LoVo (cell line): ENCODE data around the gene RGS19.
"Not testable (repeated sequence)": the region's sequence is repeated elsewhere in the genome, so short reads cannot be mapped to it uniquely, and the experiment has no call there.

ENCODE experiments used
- DNase-seq: peaks from one replicate; pipeline ENCODE4 v3.0.0-alpha.2; 2016; ENCODE audit warnings: low spot score

RGS19 gene, protein sequence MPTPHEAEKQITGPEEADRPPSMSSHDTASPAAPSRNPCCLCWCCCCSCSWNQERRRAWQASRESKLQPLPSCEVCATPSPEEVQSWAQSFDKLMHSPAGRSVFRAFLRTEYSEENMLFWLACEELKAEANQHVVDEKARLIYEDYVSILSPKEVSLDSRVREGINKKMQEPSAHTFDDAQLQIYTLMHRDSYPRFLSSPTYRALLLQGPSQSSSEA

DNA sequence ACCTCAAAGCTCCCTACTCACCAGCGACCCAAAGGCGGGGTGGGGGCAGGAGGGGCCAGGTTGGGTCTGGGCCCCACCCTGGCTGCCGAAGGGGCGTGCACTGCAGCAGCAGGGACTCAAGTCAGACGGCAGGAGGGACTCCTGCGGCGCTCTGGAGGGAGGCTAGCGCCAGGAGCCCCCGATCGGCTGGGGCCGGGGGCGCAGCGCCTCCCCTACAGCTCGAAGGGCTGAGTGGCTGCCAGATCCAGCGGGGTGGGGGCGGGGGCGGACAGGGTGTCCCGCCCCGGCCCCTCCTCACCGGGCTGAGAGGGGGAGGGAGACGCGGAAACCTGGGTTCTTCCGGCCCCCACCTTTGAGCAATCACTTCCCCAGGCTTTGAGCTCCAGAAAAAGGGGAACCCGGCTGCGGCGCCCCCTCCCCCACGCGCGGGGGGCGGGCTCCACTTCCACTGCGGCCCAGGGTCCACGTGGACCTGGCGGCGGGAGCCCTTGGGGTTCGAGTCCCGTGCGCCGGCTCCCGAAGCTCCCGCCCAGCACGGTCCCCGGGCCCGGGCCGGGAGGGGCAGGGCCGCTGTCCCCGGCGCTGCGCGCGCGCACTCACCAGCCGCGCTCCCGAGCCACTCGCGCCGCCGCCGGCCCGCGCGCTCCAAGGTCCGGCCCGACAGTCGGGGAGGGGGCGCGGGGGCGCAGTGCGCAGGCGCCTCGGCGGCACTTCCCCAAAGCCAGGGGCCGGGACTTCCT is at the start of gene RGS19:
TSS of gene RGS19 (minus strand) at position 246 of the 740 bp plus-strand sequence. CDS start 2,632 bp downstream, outside the sequence.
- peak; percentile 70 for DNase-seq

DNA sequence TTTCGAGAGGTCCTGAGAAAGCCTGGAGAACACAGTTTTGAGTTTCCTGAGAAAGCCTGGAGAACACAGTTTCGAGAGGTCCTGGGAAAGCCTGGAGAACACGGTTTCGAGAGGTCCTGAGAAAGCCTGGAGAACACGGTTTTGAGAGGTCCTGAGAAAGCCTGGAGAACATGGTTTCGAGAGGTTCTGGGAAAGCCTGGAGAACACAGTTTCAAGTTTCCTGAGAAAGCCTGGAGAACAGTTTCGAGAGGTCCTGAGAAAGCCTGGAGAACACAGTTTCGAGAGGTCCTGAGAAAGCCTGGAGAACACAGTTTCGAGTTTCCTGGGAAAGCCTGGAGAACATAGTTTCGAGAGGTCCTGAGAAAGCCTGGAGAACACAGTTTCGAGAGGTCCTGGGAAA is 44.2 kb upstream of the RGS19 start:
- not testable (repeated sequence) for DNase-seq

DNA sequence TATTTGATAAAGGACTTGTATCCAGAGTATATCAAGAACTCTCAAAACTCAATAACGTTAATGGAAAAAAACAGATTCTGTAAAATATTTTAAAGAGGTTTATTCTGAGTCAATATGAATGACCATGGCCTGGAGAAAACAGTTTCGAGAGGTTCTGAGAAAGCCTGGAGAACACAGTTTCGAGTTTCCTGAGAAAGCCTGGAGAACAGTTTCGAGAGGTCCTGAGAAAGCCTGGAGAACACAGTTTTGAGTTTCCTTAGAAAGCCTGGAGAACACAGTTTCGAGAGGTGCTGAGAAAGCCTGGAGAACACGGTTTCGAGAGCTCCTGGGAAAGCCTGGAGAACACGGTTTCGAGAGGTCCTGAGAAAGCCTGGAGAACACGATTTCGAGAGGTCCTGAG is 43.6 kb upstream of the RGS19 start:
- not testable (repeated sequence) for DNase-seq

DNA sequence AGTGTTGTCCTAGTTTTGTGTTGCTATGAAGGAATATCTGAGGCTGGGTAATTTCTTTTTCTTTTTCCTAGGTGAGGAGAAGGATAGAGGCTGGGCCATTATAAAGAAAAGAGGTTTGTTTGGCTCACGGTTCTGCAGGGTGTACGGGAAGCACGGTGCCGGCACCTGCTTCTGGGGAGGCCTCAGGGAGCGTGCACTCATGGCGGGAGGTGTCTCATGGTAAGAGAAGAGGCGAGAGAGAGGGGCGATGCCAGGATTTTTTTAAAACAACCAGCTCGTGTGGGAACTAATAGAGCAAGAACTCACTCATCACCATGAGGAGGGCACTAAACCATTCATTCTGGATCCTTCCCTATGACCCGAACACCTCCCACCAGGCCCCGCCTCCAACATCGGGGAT is 42.3 kb upstream of the RGS19 start:
- DNase-seq, result no peak

DNA sequence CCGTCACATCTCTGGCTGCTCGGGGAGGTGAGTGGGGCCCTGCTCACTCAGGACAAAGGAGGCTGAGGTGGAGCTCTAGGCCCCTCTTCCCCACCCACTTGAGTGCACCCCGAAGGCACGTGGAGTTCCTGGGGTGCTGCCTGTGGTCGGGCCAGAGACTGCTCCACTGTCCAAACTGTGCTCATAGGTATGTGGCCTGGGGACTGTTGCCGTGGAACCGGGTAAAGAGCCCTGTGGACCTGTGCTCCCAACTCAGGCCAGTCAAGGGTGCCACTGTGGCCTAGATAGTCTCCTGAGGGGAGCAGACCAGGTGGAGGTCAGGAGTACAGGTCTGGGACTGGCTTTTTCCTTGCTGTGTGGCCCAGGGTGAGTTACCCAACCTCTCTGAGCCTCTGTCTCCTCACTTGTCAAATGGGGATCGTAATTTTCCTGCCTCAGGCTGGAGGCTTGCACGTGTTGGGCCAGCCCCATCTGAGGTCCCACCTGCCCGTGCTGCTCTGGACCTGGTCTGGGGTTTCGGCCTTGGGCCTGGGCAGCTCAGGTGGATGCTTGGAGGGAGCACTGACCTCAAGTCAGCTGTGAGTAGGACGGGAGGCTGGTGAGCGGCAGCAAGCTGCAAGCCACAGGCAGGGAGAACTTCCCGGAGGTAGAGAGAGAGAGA is 40.5 kb upstream of the RGS19 start:
- no peak for DNase-seq

DNA sequence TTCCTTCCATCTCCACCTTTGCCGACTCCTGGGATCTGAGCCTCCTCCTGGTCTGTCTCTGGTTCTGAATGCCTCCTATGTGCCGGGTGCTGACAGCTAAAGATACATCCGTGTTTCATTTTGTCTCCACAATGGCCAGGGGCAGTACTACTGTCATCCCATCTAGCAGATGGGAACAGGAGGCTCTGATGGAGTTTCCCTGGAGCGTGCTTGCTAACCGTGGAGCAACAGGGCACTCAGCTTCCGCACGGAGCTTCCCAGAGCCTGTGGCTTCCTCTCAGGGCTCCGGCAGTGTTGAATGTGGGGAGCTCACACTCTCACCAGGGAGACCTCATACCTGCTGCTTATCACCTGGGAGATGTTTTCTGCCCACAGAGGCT is 40.0 kb upstream of the RGS19 start:
- no peak for DNase-seq

DNA sequence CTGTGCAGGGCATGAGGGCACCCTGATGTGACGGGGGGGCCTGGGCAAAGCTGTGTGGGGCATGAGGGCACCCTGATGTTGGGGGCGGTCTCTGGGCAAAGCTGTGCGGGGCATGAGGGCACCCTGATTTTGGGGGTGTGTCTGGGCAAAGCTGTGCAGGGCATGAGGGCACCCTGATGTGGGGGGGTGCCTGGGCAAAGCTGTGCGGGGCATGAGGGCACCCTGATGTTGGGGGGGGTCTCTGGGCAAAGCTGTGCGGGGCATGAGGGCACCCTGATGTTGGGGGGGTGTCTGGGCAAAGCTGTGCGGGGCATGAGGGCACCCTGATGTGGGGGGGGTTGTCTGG is 38.1 kb upstream of the RGS19 start:
- not testable (repeated sequence) for DNase-seq

DNA sequence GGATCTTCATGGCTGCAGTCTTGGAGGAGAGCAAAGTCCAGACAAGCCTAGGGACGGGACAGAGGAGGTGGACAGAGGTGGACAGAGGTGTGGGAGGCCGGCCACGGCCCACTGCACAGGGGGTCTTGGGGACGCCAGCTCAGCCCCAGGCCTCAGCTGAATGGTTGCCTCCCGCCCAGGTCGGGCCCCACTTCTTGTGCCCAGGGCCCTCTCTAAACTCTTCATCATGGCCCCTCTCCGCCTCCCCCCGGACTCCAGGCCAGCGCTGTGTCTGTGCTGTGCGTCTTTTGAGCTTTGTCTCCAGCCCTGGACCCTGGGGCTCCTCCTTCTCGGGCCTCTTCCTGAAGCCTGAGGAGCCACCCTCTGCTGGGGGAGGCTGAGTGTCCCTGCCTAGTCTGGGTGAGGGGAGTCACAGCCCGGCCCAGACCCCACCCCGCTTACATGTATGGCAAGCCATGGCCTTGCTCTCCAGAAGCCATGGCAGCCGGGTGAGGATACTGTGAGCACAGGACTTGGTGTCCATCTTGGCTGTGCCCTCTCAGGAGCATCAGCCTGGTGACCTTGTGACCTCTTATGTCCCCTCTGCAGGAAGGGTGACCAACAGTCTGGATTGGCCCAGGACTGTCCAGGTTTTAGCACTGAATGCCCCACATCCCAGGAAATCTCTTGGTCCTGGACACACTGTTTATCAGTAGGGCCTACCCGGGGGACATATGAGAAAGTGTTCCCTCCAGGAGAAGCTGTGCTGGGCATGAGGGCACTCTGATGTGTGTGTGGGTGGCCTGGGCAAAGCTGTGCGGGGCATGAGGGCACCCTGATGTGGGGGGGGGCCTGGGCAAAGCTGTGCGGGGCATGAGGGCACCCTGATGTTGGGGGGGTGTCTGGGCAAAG is 37.5 kb upstream of the RGS19 start:
- DNase-seq, result no peak

DNA sequence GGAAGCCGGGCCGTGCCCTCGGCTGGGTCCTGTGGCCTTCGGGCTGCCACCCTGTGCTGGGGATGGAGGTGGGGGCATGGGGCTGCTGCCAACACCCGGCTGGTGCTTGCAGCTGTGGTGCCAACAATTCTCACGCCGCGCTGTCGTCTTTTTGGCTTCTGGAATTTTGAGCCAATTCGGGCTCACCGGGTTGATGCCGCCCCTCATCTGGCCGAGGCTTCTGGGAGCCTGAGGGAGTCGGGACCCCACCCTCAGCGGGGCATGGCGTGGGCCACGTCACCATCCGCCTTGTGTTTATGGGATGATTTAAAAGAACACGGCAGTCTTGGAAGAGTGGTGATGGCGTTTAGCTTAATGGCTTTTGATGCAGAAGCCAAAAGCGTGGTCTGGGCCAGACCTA is 36.7 kb upstream of the RGS19 start:
- DNase-seq, result no peak

DNA sequence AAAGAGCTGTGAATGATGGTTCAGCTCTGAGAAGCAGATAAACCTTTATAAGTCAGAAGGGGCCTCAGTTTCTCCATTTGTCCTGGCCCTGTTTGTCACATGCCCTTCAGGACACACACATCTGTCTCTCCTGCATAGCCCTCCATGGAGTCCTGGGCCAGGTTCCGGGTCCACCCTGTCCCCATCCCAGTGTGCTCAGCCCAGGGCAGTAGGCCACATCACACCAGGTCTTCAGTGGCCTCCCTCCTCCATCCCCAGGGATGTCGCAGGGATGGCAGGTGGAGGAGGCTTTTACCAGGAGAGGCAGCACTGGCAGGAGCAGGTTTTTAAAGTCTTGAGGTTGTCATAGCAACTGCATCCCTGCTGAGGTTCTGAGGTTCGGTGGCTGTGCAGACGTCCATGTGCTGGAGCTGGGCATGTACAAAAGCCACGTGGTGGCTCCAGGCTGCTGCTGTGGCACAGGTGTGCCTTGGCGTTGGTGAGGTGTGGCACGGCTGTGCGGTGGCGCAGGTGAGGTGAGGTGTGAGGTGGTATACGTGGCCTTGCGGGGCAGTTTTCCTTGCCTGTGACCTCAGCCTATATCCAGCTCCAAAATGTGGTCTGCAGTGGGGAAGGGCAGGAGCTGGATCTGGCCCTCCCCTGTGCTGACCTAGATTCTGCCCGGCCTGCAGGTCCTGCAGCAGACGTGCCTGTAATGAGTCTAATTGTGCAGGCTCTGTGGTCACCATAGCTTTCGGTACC is 36.0 kb upstream of the RGS19 start:
- no peak for DNase-seq

DNA sequence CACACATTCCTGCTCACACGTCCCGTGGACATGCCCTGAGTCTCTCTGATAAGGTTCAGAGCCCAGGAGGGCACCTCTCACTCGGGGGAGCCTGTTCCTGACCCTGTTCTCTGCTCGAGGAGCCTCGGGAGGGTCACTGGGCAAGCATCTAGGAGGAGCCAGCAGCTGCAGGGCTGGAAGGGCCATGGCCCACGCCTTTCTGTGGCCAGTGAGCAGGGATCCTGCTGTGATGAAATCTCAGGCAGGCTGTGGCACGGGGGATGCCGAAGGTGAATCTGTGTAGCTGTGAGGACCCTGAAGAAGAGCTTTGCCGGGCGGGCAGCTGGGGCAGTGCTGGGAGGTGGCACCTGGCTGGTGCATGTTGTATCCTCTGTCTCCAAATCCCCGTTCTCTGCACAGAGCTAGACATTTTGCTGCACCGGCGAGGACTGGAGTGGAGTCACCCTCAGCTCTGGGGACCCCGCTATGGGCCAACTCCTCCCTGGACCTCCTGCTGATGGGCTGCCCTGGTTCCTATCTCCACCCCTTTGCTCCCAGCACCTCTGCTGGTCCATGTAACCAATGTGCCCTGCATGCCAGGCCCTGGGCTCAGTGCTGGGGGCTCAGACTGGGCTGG is 35.1 kb upstream of the RGS19 start:
- DNase-seq, result no peak

DNA sequence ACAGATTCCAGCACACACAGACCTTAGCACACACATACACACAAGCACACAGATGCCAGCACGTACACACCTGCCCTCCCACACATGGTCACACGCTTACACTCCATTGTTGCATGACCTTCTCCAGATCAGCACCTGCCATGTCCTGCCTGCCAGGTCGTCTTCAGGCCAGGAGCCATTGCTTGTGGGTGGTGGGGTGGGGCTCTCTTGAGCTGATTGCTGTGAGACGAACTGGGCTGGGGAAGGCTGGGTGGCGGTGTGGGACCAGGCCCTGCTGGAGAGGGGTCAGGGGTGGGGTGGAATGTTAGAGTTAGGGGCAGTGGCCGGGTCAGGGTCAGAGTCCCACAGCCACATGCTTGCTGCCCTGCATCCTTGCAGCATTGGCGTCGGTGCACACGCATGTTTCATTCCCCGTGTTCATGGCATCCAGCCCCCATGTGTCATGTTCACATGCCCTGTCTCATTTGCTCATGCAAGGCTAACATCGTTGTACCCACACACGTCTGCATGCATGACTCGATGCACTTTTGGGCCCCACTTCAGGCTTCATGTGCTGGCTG is 34.6 kb upstream of the RGS19 start:
- no peak for DNase-seq

DNA sequence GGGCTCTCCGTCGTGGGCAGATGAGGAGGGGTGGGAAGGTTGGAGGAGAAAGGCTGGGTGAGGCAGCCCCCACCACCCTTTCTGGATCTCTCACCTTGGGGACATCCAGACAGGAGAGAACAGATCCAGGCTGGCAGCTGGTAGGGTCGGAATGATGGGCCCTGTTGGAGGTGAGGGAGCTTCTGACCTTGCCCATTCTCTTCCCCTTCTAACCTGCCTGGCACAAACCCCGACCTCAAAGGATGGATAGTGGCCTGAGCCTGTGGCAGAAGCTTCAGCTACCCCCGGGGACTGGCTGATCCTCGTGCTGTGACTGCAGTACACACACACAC is 34.1 kb upstream of the RGS19 start:
- no peak for DNase-seq

DNA sequence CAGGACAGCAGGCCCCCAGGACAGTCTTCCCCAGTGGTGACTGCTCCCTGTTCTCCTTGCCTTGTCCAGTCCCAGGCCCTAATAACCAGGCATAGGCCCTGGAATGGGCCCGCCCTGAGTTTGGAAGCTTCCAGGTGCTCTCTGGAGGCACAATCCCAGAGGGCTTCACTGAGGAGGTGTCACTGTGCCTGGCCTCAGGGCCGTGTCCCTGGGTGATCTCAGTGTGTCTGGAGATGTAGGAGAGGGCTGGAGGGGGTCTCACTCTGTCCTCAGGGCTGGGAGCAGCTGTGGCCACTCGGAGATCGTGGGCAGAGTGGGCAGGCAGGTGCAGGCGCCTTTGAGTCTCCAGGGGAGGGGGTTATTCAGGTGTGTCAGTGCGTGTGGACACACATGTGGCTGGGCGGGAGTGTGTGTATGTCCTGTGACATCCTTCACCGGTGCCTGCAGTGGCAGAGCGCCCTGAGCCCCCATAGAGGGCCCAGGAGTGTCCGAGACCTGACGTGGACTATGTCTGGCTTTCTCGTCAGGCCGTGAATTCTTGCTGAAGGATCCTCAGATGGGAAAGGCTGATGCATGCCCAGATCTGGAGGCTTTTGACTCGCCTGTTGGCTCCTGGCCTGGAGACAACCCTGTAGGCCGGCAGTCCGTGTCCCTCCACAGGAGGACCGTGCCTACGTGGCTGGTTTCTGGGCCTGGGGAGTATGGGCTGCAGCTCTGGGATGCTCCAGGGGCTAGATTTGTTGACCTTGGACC is 33.5 kb upstream of the RGS19 start:
- no peak for DNase-seq

DNA sequence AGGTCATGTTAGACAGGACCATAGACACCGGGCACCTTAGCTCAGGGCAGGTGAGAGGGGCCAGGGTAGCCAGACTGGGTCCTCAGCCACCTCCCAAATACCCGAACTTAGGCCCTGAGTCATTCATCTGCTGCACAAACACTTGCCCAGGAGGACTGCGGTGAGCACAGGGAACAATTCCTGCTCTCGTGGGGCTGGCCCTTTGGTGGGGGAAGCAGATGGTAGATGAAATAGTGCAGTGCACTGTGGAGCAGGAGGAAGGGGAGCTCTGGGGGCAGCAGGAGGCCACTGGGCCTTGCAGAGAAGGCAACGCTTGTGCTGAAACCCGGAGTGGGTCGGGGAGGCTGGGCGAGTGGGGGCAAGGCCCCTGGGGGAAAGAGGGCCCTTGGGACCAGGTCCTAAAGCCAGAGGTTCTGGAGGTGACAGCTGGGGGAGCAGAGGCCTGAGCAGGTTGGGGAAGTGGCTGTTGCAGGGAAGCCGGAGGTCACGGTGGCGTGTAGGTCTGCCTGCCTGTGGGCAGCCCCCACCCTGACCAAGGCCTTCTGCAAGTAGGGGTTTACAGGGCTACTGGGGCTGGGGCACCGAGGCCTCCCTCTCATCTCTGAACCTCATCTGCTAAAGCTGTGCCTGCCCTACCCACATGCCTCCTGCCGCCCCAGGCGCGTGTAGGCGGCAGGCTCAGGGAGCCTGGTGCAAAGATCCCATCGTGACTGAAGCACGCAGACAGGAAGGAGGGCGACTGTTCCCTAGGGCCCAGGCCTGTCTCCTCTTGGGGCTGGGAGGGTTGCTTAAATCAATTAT is 32.7 kb upstream of the RGS19 start:
- DNase-seq, result no peak

DNA sequence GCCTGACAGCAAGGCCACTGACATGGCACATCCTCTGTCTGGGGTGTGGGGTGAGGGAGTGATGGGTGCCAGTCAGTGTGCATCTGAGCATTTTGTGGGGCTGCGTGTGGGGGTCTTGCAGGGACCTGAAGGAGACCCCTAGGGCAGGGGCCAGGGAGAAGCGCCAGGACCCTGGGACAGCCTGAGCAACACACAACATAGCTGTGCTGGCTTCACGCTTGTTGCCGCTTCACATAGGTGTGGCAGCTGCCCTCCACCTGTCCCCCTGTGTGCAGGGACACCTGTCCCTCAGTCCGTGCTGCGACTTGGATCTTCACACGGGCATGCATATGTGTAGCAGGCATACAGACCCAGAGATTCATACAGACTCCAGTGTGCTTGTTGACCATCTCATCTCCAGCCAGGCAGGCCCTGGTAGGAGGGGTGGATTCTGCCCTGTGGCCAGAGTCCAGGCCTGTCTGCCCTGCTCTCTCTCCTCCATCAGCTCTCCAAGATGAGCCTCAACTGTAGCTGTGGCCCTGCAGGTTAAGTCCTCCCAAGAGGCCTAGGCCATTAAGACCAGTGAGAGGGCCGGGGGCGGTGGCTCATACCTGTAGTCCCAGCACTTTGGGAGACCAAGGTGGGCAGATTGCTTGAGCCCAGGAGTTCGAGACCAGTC is 31.2 kb upstream of the RGS19 start:
- DNase-seq, result no peak

DNA sequence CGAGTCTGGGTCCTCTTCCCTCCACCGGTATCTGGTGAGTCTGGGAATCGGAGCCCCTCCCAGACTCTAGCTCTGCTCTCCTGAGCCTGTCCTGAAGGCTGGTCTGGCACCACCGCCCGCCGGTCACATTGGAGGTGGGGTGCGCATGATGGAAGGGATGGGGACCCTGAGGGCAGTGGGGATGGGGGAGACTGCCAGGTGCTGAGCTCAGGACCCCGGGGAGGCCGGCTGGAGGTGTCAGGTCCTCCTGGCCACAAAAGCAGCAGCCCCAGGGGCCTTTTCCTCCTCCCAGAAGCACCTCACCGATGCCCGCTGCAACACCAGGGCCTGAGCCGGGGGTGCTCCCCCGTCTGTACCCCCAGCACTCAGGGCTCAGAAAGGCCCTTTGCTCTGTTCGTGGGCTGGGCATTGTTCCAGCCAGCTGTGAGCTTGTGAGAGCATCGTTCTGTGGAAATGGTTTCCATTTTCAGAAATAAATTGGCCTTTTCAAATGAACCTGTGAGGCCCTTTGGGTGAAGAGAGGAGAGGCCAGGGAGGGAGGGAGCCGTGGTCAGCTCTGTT is 30.6 kb upstream of the RGS19 start:
- DNase-seq, result no peak
